Measurements from ENCODE around the gene GABRP.
"Not testable (repeated sequence)": the region's sequence is repeated elsewhere in the genome, so short reads cannot be mapped to it uniquely, and the experiment has no call there.

GABRP gene

DNA sequence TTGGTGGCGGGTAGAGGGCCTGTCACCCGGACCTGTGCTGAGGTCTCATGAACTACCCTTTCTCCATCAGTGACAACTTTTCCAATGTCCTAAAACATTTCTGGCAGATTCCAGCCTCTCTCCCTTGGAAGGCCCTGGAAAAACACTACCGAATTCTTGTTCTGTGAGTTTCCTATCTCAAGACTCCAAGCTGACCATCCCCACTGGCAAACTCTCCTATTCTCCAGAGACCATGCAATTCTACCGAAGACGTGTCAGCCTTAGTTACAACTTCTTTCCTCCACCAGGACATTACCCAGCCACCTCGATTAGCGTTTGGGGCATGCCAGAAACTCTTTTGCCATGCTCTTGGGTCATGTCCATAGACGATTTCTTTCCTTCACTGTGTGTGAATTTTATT, 26.8 kb upstream of the GABRP start:
- DNase-seq, result no peak

DNA sequence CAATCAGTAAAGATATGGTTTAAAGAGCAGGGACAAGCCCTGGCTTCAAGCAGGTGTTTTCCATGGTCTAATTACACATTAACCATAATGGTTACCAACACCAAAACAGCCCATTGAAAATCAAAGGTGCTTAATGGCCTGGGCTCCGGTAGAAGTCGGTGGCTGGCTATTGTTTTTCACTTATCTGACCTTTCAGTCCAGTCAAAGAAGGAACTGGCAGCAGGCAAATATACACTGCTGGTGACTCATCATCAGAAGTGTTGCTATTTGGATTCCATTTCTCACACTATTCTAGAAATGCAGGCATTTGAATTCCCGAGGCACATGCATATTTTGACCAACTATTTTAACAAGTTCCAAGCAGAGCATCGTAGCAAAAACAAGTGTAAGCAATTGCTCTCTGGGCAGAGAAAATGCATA, 26.3 kb upstream of the GABRP start:
- DNase-seq, result no peak

DNA sequence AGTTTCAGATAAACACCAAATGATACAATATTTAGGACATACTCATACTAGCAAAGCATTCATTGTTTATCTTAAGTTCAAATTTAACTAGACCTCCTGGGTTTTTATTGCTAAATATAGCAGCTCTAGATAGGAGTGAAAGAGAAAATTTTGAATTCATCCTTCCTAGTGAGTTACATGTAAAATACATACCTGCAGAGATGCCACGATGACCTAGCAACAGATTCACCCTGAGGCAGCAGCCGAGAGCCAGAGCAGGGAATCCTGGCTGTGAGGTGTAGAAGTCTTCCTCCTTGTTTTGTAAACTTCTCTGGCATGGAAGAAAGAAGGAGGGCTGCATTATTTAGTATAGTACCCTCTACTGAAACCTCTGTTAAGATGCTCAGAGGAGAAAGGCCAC, 25.9 kb upstream of the GABRP start:
- DNase-seq, result no peak

DNA sequence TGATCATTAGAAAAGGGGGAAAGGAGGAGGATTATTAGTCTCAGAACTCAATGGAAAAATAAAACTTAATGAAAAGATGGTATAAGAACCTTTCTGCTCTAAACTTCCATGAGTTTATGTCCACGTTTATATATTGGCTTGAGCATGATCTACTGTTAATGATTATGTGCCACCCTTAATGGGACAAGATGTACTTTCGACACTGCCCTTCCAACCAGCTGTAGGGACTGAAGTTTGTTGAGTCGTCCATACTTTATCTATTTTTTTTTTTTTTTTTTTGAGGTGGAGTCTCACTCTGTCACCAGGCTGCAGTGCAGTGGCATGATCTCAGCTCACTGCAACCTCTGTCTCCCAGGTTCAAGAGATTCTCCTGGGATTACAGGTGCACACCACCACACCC, 25.0 kb upstream of the GABRP start:
- DNase-seq, result no peak

DNA sequence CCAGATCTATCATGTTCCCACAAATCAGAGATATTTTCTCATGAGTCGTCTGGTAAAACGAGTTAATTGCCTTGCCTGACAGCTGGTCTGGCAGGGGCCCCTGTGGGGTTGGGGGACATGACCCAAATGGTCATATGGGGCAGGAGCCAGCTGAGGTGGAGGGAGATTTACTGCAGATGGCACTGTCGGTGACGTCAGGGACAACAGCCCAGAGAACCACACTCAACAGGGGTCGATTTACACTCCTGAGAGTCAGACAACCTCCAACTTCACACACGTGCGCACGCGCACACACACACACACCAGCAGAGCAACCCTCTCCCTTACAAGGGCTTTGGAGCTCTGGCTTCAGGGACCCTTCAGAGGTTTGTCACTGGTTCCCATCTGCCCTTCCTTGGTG, 23.4 kb upstream of the GABRP start:
- DNase-seq, result no peak

DNA sequence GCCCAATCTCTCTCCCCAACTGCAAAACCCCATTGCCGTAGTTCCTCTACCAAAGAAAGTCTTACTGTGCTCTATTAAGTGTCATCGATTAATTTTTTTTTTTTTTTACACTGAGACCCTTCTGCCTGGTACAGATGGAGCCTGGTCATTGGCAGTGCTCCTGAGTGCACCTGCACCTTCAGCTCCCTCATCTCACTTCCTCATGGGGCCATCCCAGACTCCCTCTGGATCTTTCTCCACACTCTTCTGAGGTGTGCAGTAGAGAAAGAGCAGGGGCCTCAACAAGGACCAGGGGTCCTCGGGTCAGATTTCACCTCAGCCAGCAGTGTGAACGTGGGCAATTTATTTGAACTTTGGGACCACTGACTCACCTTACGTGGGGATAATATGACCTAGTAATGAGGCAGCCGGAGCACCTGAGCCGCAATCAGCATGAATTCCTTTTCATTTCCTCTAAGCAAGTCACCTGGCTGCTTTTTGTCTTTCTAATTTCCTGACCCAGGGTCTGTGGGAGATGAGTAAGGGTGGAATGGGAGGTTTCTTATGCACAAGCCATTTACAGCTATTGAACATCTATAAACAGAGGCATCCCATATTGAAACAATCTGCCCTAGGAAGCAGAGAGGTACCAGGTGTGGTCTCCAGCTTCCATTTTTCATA, 22.3 kb upstream of the GABRP start:
- no peak for DNase-seq

DNA sequence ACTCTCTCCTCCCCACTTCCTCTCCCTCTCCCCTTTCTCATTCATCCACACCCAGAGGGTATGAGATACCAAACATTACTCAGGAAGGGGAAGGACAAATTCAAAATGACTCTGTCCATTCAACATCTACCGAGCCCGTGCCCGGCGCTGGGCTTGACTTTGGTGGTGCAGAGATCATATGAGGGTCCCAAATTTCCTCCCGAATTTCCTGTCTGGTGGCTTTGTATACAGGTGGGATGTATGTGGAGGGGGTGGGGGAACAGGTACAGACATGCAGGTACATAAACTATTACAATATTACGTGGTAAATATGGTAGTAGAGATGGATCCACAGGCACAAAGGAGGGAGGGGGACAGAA, 21.8 kb upstream of the GABRP start:
- no peak for DNase-seq

DNA sequence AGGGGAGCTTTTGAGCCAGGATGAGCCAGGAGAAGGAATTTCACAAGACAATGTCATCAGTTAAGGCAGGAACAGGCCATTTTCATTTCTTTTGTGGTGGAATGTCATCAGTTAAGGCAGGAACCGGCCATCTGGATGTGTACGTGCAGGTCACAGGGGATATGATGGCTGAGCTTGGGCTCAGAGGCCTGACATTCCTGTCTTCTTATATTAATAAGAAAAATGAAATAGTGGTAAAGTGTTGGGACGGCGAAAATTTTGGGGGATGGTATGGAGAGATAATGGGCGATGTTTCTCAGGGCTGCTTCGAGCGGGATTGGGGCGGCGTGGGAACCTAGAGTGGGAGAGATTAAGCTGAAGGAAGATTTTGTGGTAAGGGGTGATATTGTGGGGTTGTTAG, 21.2 kb upstream of the GABRP start:
- not testable (repeated sequence) for DNase-seq

DNA sequence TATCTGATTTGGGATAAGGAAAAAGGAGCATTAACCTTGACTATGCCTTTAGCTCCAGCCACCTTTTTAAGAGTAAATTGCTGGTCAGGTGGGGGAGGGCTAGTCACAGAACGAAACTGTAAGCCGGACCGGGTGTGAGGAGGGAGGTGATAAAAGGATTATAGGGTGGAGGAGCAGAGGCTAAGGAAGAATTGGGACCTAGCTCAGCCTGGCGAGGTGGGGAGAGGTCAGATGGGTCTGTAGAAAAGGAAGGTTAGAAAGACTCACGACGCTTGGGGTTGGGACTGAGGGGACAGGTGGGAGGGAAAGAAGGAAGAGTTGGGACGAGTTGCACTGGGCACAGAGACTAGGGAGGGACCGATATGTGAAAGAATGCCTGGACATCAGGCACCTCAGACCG, 17.7 kb upstream of the GABRP start:
- not testable (repeated sequence) for DNase-seq

DNA sequence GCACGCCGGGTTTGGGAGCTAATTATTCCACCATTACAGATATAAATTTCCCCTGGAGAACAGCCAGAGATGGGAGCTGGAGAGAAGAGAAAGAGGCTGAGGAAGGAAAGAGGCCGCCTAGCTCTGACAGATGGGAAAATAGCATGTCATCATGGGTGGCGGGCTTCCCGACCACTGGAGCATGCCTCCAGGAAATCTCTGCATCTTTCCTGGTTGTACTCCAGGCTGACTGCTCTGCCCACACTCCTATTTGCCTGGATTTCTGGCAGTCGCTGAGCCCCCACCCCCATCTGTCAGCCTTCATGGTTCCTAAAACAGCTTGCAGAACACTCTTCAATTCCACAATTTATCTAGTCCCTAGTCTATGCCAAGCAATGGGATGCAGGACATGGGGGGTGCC, 14.3 kb upstream of the GABRP start:
- DNase-seq, result no peak

DNA sequence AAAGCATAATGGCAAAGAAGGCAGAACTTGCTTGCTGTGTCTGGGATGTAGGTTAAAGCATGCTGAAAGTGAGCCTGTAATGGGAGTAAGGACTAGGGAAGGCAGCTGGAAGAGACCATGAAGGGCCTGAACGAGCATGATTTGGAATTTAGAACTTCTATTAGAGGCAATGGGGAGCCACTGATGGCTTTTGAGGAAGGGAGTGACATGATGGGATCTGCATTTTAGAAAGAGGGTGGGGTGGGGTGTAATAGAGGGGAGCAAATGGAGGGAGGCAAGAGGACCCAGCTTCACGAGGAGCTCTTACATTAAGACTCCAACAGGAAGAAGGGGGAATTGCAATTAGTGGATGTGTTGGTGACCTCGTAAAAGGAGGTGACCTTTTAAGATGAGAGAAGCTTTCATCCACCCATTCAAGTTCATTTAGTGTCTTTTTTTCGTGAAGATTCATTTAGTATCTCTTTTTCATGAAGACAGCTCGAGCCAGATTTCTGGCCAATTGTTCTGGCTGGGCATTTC, 13.6 kb upstream of the GABRP start:
- DNase-seq, result no peak

DNA sequence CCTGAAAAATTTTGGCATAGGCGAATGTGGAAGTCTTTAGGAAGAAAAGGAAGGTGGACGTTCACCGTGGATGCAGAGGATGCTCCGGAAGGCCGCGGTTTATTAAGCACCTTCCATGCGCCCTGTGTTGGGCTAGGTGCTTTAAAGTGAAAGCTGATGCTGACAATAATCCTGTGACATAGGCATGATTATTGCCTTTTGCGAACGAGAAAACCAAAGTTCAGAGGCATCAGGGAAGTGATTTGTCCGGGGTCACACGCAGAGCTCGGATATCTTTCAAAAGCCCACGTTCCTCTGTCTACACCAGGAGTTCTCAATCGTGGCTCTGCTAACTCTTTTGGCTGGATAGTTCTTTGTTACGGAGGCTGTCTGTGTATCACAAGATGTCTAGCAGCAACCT, 12.0 kb upstream of the GABRP start:
- DNase-seq, result no peak

DNA sequence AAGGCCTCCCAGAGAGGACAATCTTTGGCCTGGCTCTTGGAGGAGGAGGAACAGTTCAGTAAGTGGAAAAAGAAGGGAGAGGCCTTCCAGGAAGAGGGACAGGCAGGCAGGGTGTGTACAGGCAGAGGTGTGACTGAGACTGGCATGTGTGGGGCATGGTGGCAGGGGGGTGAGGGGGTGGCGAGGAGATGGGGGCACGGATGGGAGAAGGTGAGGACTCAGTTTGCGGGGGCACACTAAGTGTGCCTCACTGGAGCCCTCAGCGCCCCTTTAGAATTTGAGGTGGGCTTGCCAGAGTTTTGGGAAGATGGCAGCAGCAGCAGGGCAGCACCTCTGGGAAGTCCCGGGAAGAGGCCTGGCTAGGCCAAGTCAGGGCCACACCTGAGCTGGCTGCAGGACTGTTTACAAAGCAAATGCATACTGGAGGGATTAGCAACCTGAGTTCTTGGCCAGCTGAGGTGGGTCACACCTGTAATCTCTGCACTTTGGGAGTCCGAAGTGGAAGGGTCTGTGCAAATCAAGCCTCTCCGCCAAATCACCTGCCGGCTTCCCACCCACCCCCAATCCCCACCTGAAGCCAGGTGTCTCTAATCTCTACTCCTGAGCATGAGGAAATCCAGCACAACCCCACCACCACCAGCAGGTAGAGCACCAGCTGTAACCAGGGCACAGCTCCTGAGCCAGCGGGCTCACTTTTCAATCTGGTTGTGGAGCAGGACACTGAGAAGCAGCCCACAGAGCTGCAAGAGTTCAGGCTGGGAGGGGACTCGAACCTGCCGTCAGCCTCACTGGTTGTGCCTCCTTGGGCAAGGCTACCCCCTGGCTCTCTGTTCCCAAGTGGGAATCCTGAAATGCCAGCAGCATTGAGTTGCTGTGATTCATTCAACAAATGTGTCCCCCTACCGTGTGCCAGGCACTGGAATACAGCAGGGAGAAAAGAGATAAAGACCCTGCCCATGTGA, 10.2 kb upstream of the GABRP start:
- DNase-seq, result no peak

DNA sequence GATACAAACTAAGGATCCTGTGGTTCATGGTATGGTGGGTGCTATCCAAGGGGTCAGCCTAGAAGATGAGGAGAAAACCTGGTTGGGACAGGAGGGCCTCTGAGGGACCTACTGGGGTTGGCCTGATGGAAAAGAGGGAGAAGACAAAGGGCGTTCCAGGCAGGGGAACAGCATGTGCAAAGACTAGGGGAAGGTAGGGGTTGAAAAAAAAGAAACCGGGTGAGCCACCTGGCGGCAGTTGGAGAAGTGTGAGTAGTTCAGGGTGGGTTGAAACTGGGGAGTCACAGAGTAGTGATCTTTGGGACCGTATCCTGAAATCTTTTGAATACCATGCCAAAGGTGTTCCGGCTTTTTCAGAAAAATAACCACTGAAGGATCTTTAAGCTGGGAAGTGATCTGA, 8.7 kb upstream of the GABRP start:
- no peak for DNase-seq

DNA sequence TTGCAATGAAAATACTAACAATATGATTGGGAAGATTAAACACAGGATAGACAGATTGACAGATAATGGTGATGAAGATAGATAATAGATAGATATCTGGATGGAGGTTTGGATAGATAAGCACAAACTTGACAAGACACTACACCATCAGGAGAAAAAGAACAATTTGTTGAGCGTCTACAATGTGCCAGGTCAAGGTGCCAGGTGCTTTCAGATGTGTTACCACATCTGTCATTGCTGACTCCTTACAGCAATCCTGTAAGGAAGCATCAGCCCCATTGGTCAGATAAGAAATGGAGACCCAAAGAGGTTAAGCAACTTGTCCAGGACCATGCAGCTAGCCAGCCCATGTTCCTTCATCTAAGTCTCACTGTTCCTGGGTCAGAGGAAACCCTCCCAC, 1.6 kb upstream of the GABRP start:
- no peak for DNase-seq

DNA sequence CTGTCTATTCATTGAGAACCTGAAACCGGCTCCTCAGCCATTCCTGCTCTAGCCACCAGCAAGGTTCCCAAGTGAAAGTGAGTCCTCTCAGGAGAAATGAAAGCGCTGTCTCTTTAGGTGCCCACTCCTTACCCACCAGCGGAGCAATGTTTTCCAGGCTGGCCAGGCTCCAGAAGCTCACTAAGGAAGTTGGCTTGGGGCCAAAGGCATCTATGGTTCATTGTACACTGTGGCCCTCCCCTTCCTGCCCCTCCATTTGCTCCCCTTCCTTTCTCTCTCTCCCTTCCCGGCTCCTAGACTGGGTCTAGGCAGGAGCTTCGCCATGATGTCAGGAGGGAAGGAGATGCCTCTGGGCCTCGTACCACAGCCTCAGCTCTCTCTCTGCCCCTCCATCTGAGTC, 1.1 kb upstream of the GABRP start:
- DNase-seq, result no peak

DNA sequence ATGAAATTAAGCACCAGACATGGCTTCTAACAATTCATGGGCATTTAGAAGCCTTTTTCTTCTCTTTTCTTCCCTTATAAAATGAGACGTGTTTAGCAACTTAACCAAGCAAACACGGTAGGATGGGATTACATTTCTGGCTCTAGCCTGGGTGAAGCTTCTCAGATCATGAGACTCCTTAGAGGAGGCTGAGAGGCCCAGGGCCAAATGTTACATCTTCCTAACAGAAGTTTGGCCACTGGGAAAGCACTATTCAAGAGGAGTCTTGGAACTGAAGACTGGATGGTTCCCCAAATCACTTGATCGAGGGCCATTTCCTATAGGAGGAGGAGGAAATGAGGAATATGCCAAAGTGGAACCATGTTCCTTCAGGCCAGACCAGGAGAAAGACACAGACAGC, 1.9 kb downstream of the GABRP start:
- DNase-seq, result no peak

DNA sequence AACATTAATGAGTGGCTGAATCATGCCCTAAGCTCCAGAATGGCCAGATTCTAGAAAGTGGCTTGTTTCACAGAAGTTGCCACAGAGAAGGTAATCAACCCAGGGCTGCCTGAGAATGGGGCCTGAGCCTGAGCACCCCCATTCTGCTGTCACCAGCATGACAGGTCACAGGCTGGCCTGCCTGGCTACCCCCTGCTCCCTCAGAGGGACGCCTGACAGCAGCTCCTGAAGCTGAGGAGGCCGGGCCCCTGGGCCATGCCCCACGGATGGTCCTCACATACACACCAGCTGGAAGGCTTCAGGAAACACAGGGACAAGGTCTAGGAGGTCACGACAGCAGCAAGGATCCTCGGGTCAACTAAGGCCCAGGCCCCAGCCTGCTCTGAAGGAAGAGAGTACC, 3.7 kb downstream of the GABRP start:
- no peak for DNase-seq

DNA sequence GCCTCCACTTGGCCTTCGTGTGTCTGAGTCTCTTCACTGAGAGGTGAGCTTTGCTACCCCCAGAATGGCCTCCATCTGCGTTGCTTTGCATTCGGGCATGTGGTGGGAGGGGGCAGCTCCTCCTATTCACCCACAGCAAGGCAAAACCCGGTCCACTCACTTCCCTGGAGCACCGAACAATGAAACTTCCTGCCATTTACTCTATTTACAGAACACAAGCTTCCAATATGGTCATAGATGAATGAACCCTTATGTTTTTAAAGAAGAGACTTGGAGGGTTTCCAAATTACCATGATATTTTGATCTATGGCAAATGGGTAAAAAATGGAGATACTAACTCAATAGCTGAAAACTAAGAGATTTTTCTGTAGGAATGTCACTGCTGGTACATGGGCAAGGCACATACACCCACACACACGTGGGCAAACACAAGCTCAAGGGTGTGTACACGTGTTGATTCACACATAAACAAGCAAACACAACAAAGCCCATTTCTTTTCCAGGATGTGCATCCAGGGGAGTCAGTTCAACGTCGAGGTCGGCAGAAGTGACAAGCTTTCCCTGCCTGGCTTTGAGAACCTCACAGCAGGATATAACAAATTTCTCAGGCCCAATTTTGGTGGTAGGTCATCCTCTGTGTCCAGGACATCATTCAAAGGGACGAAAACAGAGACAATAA, 5.2 kb downstream of the GABRP start:
- no peak for DNase-seq

DNA sequence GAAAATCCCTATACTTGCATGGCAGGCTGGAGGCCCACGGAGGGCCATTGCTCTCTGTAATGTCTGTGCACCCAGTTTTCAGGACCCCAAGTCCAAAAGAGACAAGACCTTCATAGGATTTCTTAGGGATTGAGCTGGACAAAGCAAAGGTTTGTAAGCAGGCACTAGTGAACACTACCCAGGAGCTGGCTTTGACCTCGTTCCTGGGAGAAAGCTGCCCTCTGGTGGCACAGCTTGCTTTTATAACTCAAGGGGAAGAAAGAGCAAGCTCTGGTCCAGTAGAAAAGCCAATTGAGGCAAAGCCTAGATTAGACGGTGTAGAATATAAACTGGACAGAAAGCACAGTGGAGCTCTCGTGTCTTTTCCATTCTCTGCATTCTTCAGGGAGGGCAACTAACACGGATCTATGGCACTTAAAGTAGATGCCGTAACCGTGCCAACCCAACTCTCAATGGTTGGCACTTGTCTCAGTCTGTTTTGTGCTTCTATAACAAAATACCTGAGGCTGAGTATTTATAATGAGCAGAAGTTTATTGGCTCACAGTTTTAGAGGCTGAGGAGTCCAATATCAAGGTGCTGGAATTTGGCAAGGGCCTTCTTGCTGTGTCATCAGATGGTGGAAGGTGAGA, 7.9 kb downstream of the GABRP start:
- no peak for DNase-seq

DNA sequence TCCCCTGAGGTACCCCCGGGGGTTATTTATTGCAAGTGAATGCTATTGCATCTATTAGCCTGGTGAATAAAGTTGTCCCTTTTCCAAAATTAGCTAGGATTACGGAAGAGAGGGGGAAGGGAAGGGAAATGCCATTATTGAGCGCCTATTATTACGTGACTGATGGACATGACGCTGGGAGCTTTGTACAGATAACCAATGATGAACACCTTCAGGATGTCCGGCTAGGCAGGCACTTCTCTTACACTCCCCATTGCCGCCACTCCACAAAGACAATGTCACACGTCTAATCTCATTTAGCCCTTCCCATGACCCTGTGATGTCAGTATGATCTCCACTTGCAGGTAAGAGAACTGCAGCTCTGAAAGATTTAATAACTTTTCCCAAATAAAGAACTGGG, 9.4 kb downstream of the GABRP start:
- no peak for DNase-seq

DNA sequence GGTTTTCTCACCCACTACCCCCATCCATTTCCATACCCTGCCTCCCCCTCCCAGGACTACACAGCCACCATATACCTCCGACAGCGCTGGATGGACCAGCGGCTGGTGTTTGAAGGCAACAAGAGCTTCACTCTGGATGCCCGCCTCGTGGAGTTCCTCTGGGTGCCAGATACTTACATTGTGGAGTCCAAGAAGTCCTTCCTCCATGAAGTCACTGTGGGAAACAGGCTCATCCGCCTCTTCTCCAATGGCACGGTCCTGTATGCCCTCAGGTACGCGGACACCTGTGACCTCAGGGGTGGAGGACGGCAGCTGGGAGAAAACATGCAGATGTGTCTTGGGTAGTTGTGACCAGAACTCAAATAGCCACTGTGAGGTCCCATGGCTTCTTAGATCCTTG, 11.6 kb downstream of the GABRP start:
- no peak for DNase-seq

DNA sequence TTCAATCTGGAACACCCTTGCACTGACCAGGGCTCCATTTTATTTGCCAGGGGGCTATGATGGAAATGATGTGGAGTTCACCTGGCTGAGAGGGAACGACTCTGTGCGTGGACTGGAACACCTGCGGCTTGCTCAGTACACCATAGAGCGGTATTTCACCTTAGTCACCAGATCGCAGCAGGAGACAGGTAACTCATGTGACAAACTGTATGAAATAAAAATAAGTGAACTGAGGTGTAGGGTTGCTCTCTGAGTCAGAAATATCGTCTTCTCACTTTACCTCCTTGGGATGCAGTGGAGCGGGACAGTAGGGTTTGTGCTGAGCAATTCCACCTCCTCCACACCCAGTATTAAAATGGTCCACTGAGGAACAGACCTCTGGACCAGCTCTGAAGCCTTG, 22.1 kb downstream of the GABRP start:
- DNase-seq, result no peak
